ENCODE results near the gene SMARCA2. TPM values are rescaled to one million over a fixed set of nuclear protein-coding genes. Genes with fewer than 3 reads are reported as not detected.

SMARCA2 gene
- total RNA-seq, 4 donors from 2014 or later = 76.7 to 99.0 (median 89.8) TPM

DNA sequence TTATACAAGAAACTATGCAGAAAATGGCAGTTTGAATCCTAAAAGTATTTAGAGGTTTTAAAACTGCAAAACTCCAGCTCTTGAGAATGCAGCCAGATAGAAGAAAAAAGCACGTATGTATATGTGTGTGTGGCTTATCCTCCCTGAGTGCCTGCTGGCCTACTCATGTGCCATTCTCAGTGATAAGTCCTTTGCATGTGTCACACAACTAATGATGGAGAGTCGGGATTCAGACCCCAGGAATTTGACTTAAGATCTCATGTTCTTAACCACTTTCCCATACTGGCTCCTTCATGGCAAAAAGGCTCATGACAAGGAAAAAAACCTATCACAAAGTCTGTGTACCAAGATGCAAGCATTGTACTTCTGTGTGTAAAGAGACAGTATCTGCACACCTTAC lies 26.6 kb downstream of the SMARCA2 start:
- no peak for DNase-seq (ENCODE audit: extremely low spot score)
- H3K4me1 ChIP-seq = peaks cover 10 to 25% (median 17%) of the 10 kb centered on the region in 4 donors
- intact Hi-C loops (cut with DNase I) = no loop called here
- no peak overlapping the region for H3K27ac ChIP-seq (replicated peaks in 1 of 4)
- TF ChIP-seq POLR2A (IDR thresholded peaks at IDR 0.05; ENCODE audit: low read depth) (no peak), EP300 (IDR thresholded peaks at IDR 0.05) (no peak), CTCF (IDR thresholded peaks at IDR 0.05) (no peak), POLR2AphosphoS5 (IDR thresholded peaks at IDR 0.05) (no peak)
- WGBS = 96% methylated on average over 2 of the region's 2 CpGs
- H3K36me3 ChIP-seq = peaks cover 16 to 45% (median 32%) of the 10 kb centered on the region in 4 donors
- no peak overlapping the region for H3K4me3 ChIP-seq
- no peaks in the 10 kb centered on the region for H3K27me3 ChIP-seq
- H3K9me3 ChIP-seq = no peaks in the 10 kb centered on the region

DNA sequence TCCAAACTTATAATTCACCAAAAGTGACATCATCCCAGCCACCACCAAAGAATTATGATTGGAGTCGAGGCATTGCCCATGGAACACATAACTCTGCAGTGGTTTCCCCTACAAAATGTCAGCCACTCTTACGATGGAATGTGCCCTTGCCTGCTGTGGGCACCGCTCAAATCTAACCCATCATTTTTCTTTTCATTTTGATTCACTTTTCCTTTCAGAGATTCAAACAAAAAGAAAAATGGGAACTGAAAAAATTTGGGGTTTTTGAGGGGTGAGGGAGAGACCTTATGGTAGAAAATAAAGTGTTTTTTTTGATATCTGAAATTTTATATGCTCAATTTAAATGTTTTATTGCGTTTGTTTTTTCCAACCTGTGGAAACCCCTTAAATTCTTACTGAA lies 28.1 kb downstream of the SMARCA2 start:
- Histone ChIP-seq H3K27me3 (no peaks in the 10 kb centered on the region), H3K36me3 (peaks cover 16 to 56% (median 42%) of the 10 kb centered on the region in 4 donors), H3K9me3 (no peaks in the 10 kb centered on the region), H3K4me3 (no peak overlapping the region), H3K27ac (replicated peaks in 1 of 4) (no peak overlapping the region), H3K4me1 (peaks cover 10 to 23% (median 16%) of the 10 kb centered on the region in 4 donors)
- intact Hi-C loops (cut with DNase I) = no loop called here
- no peak for DNase-seq (ENCODE audit: extremely low spot score)
- TF ChIP-seq POLR2A (IDR thresholded peaks at IDR 0.05; ENCODE audit: low read depth) = no peak
- TF ChIP-seq CTCF (IDR thresholded peaks at IDR 0.05) = no peak
- no peak for TF ChIP-seq POLR2AphosphoS5 (IDR thresholded peaks at IDR 0.05)
- no peak for TF ChIP-seq EP300 (IDR thresholded peaks at IDR 0.05)
- WGBS = 87% methylated on average over 4 of the region's 4 CpGs

DNA sequence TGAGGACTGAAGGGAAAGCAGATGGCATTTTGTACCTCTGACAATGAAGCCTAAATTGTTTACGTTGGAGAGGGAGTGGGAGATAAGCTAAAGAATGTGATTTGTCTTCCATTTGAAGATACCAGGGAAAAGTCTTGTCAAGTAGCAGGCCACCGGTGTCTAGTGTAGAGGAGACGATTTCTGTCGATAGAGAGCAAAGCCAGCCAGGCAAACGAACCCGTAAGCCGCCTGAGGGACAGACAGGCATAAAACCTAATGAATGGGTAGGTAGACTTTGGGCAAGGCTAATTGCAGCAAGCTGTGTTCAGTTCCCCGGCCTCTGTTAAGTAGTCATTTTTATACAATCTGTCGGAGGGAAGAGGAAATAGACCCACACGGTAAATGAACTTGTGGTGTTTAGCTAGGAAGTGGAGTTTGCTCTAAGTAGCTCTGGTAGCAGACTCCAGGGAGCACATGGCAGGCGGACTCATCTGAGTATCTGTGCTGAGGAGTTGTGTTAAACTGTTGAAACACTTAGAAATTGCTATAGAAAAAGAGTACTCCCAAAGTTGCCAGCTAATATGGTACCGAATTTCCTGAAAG lies 28.8 kb downstream of the SMARCA2 start:
- Histone ChIP-seq H3K4me3 (no peak overlapping the region), H3K27me3 (no peaks in the 10 kb centered on the region), H3K27ac (replicated peaks in 1 of 4) (no peak overlapping the region), H3K9me3 (no peaks in the 10 kb centered on the region), H3K36me3 (peaks cover 16 to 57% (median 42%) of the 10 kb centered on the region in 4 donors), H3K4me1 (peaks cover 10 to 19% (median 13%) of the 10 kb centered on the region in 4 donors)
- intact Hi-C loops (cut with DNase I) = no loop called here
- TF ChIP-seq POLR2AphosphoS5 (IDR thresholded peaks at IDR 0.05) (no peak), POLR2A (IDR thresholded peaks at IDR 0.05; ENCODE audit: low read depth) (no peak), CTCF (IDR thresholded peaks at IDR 0.05) (no peak), EP300 (IDR thresholded peaks at IDR 0.05) (no peak)
- 68% methylated on average over 12 of the region's 12 CpGs for WGBS
- no peak for DNase-seq (ENCODE audit: extremely low spot score)

DNA sequence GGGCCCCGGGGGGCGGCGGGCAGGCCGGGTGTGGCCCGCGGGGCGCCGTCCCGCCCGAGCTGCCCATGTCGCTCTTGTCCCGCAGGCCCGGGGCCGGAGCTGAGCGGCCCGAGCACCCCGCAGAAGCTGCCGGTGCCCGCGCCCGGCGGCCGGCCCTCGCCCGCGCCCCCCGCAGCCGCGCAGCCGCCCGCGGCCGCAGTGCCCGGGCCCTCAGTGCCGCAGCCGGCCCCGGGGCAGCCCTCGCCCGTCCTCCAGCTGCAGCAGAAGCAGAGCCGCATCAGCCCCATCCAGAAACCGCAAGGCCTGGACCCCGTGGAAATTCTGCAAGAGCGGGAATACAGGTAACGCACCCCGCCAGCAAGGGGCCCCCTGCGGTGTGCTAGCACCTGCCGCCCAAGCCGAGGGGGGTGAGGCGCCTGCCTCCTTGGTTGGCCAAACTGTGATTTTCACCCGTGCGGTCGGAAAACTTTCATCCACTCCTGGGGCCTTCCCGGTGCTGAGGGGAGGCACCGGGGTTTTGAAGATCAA lies 32.1 kb downstream of the SMARCA2 start:
- 80% methylated on average over 39 of the region's 54 CpGs for WGBS
- no peak overlapping the region for H3K4me3 ChIP-seq
- no peak overlapping the region for H3K27ac ChIP-seq (replicated peaks in 1 of 4)
- no peak for TF ChIP-seq EP300 (IDR thresholded peaks at IDR 0.05)
- TF ChIP-seq POLR2AphosphoS5 (IDR thresholded peaks at IDR 0.05) = no peak
- TF ChIP-seq CTCF (IDR thresholded peaks at IDR 0.05) = no peak
- intact Hi-C loops (cut with DNase I) = no loop called here
- no peaks in the 10 kb centered on the region for H3K27me3 ChIP-seq
- peaks cover 0 to 37% (median 15%) of the 10 kb centered on the region in 4 donors for H3K36me3 ChIP-seq
- no peaks in the 10 kb centered on the region for H3K9me3 ChIP-seq
- peaks cover 0 to 32% (median 23%) of the 10 kb centered on the region in 4 donors for H3K4me1 ChIP-seq
- no peak for DNase-seq (ENCODE audit: extremely low spot score)

Data from esophagus muscularis mucosa (tissue), 4 donors.